Subcutaneous abdominal adipose tissue (tissue), 5 donors: Measurements from ENCODE around the gene INHBE.

Experiments
- H3K27ac ChIP-seq: one replicate; pipeline ENCODE4 v1.7.0; 2013; ENCODE audit warnings: low read depth, mild to moderate bottlenecking, inconsistent platforms, low read length, moderate library complexity
- H3K27me3 ChIP-seq, 5 donors: one replicate each; pipeline ENCODE4 v1.7.0; 2013; ENCODE audit warnings: low read length in 5 of 5, inconsistent platforms in 1 of 5; ENCODE audit not compliant: control insufficient read depth in 5 of 5, insufficient read depth in 4 of 5
- H3K36me3 ChIP-seq, 5 donors: one replicate each; pipeline ENCODE4 v1.7.0; 2013; ENCODE audit warnings: low read length in 5 of 5; ENCODE audit not compliant: control insufficient read depth in 5 of 5, insufficient read depth in 5 of 5
- H3K4me1 ChIP-seq, 5 donors: one replicate each; pipeline ENCODE4 v1.7.0; 2013; ENCODE audit warnings: low read length in 5 of 5, mild to moderate bottlenecking in 3 of 5, moderate library complexity in 1 of 5; ENCODE audit not compliant: control insufficient read depth in 5 of 5, insufficient read depth in 5 of 5
- H3K4me3 ChIP-seq, 5 donors: one replicate each; pipeline ENCODE4 v1.7.0; 2013; ENCODE audit warnings: low read length in 5 of 5, low read depth in 1 of 5
- H3K9ac ChIP-seq, 5 donors: one replicate each; pipeline ENCODE4 v1.7.0; 2013; ENCODE audit warnings: low read length in 5 of 5, mild to moderate bottlenecking in 4 of 5, moderate library complexity in 3 of 5
- H3K9me3 ChIP-seq, 5 donors: one replicate each; pipeline ENCODE4 v1.7.0; 2013; ENCODE audit warnings: low read length in 5 of 5; ENCODE audit not compliant: control insufficient read depth in 5 of 5
- donor health status: healthy.
- donor health status: healthy.
- donor health status: healthy.
- donor health status: healthy.
- donor health status: healthy.

INHBE gene

GRCh38 chr12:57473886-57474285, 18.8 kb downstream of the INHBE start:
- H3K4me1 ChIP-seq, result peaks cover 0 to 26% (median 22%) of the 10 kb centered on the region in 5 donors
- no peaks in the 10 kb centered on the region for H3K9me3 ChIP-seq
- H3K27ac ChIP-seq, result no peak overlapping the region
- peaks cover 0 to 29% (median 0%) of the 10 kb centered on the region in 5 donors for H3K36me3 ChIP-seq
- H3K27me3 ChIP-seq, result peaks cover 7 to 54% (median 38%) of the 10 kb centered on the region in 5 donors
- H3K4me3 ChIP-seq, result no peak overlapping the region
- H3K9ac ChIP-seq, result no peak overlapping the region

- no peak overlapping the region for H3K4me3 ChIP-seq
- H3K9ac ChIP-seq, result no peak overlapping the region
These were observed 19.3 kb downstream of the INHBE start for GRCh38 chr12:57474430-57474829.

DNA sequence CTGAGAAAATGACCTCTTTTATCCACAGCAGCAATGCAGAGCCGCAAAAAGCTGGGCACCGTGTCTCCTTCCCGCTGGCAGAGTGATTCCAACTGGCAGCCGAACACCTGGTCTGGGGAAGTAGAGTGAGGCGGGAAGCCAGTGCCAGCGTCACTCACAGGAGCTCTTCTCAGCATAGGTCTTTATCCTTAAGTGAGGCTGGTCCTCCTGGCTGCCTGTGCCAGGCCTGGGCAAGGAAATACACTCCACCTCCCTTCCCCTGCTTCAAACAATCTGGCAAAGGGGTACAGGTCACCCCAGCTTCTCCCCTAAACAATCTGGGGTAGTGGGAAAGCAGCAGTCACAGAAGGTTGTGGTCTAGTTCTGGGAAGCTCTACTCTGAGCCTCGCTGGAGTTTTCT, 19.8 kb downstream of the INHBE start:
- peaks cover 7 to 52% (median 34%) of the 10 kb centered on the region in 5 donors for H3K27me3 ChIP-seq
- peaks cover 0 to 23% (median 0%) of the 10 kb centered on the region in 5 donors for H3K36me3 ChIP-seq
- H3K27ac ChIP-seq, result no peak overlapping the region
- H3K9ac ChIP-seq, result no peak overlapping the region
- peaks cover 0 to 35% (median 27%) of the 10 kb centered on the region in 5 donors for H3K4me1 ChIP-seq
- H3K4me3 ChIP-seq, result peak overlapping the region in 1 of 5 donors; percentile 63
- H3K9me3 ChIP-seq, result no peaks in the 10 kb centered on the region

More at GRCh38 chr12:57474430-57474829, 19.3 kb downstream of the INHBE start:
- Histone ChIP-seq H3K27ac (no peak overlapping the region), H3K9me3 (no peaks in the 10 kb centered on the region), H3K27me3 (peaks cover 7 to 53% (median 35%) of the 10 kb centered on the region in 5 donors), H3K36me3 (peaks cover 0 to 25% (median 0%) of the 10 kb centered on the region in 5 donors), H3K4me1 (peaks cover 0 to 32% (median 27%) of the 10 kb centered on the region in 5 donors)

GRCh38 chr12:57475271-57476161, 20.4 kb downstream of the INHBE start:
- Histone ChIP-seq H3K4me3 (peak overlapping the region in 4 of 5 donors; percentile 47 to 63 (median 54)), H3K27me3 (peaks cover 7 to 49% (median 31%) of the 10 kb centered on the region in 5 donors), H3K36me3 (peaks cover 0 to 19% (median 0%) of the 10 kb centered on the region in 5 donors), H3K4me1 (peaks cover 0 to 35% (median 27%) of the 10 kb centered on the region in 5 donors), H3K9me3 (no peaks in the 10 kb centered on the region), H3K9ac (peak overlapping the region in 3 of 5 donors; percentile 18 to 68 (median 22)), H3K27ac (no peak overlapping the region)

- peaks cover 7 to 44% (median 31%) of the 10 kb centered on the region in 5 donors for H3K27me3 ChIP-seq
These were observed 21.3 kb downstream of the INHBE start for GRCh38 chr12:57476162-57476992.

GRCh38 chr12:57476993-57477709, 22.0 kb downstream of the INHBE start:
- peaks cover 0 to 35% (median 27%) of the 10 kb centered on the region in 5 donors for H3K4me1 ChIP-seq
- H3K4me3 ChIP-seq, result peak overlapping the region; percentile 39 to 71 (median 55)
- H3K9ac ChIP-seq, result peak overlapping the region in 3 of 5 donors; percentile 48 to 71 (median 68)
- H3K27me3 ChIP-seq, result peaks cover 7 to 41% (median 31%) of the 10 kb centered on the region in 5 donors
- H3K9me3 ChIP-seq, result no peaks in the 10 kb centered on the region
- peaks cover 0 to 18% (median 0%) of the 10 kb centered on the region in 5 donors for H3K36me3 ChIP-seq
- no peak overlapping the region for H3K27ac ChIP-seq

More at GRCh38 chr12:57476162-57476992, 21.3 kb downstream of the INHBE start:
- Histone ChIP-seq H3K9me3 (no peaks in the 10 kb centered on the region), H3K4me1 (peaks cover 0 to 35% (median 27%) of the 10 kb centered on the region in 5 donors), H3K27ac (no peak overlapping the region), H3K36me3 (peaks cover 0 to 19% (median 0%) of the 10 kb centered on the region in 5 donors), H3K9ac (peak overlapping the region in 3 of 5 donors; percentile 48 to 71 (median 68)), H3K4me3 (peak overlapping the region; percentile 48 to 71 (median 55))

GRCh38 chr12:57477710-57478681, 22.9 kb downstream of the INHBE start:
- no peaks in the 10 kb centered on the region for H3K9me3 ChIP-seq
- H3K9ac ChIP-seq, result peak overlapping the region in 3 of 5 donors; percentile 48 to 71 (median 68)
- H3K36me3 ChIP-seq, result peaks cover 0 to 14% (median 0%) of the 10 kb centered on the region in 5 donors
- peak overlapping the region; percentile 39 to 63 (median 53) for H3K4me3 ChIP-seq
- H3K27me3 ChIP-seq, result peaks cover 7 to 41% (median 31%) of the 10 kb centered on the region in 5 donors
- peak overlapping the region; percentile 18 for H3K27ac ChIP-seq
- H3K4me1 ChIP-seq, result peaks cover 0 to 35% (median 27%) of the 10 kb centered on the region in 5 donors

DNA sequence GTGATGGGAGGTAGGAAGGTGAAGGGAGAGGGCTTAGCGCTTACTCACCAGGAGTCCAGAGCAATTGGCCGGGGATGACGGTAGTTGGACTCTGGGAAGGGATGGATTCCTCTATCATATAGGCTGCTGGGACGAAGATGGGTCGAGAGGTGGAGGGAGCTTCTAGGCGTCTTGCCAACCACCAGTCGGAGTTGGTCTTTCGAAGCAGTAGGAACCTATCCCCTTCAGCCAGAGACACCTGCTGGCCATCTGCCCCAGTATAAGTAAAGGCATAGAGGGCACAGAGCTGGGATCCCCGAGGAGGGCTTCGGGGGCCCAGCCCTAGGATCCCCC, 23.9 kb downstream of the INHBE start:
- Histone ChIP-seq H3K9me3 (no peaks in the 10 kb centered on the region), H3K4me1 (peaks cover 0 to 35% (median 27%) of the 10 kb centered on the region in 5 donors), H3K4me3 (no peak overlapping the region), H3K36me3 (peaks cover 0 to 10% (median 0%) of the 10 kb centered on the region in 5 donors), H3K27me3 (peaks cover 7 to 37% (median 26%) of the 10 kb centered on the region in 5 donors), H3K9ac (peak overlapping the region in 1 of 5 donors; percentile 37), H3K27ac (no peak overlapping the region)
